Testis (tissue), 3 donors: ENCODE data around the gene IFIT3. TPM values are rescaled to one million over a fixed set of nuclear protein-coding genes. Genes with fewer than 3 reads are reported as not detected.
"Not testable (repeated sequence)": the region's sequence is repeated elsewhere in the genome, so short reads cannot be mapped to it uniquely, and the experiment has no call there.

ENCODE experiments used
- DNase-seq: peaks from one replicate; pipeline ENCODE4 v3.0.0-alpha.2; 2019
- H3K27ac ChIP-seq, 2 donors: fragments of 200-600 bp; sonication (generic); one replicate each; pipeline ENCODE4 v1.5.1; 2019
- H3K27me3 ChIP-seq: fragments of 200-600 bp; sonication (generic); one replicate; pipeline ENCODE4 v1.5.1; 2019
- H3K36me3 ChIP-seq: fragments of 200-600 bp; sonication (generic); one replicate; pipeline ENCODE4 v1.5.1; 2017; ENCODE audit warnings: low read depth; ENCODE audit errors: missing control alignments
- H3K4me1 ChIP-seq: fragments of 200-600 bp; sonication (generic); one replicate; pipeline ENCODE4 v1.5.1; 2019
- H3K4me3 ChIP-seq, 2 donors: fragments of 200-600 bp; sonication (generic); one replicate each; pipeline ENCODE4 v1.5.1; 2017 to 2019
- H3K9me3 ChIP-seq: fragments of 200-600 bp; sonication (generic); one replicate; pipeline ENCODE4 v1.5.1; 2017
- POLR2A ChIP-seq: fragments of 450-650 bp; IDR thresholded peaks from one replicate; pipeline ENCODE4 v1.6.1; 2017; ENCODE audit warnings: antibody characterized with exemption, mild to moderate bottlenecking, moderate library complexity
- WGBS, 2 donors: methylation state at CpG; one replicate each; pipeline ENCODE4 v1.1.5; 2018; 5-methylcytosine and 5-hydroxymethylcytosine counted together
- intact Hi-C: fragments of 100-400 bp; cut with DNase I; formaldehyde crosslinking; loops from one replicate; pipeline ENCODE4 v1.15.1; 2023; ENCODE audit warnings: low total_unique reads
- polyA plus RNA-seq: library from polyadenylated mRNA; stranded (reverse); fragments of 350-450 nt; fragmentation: Illumina TruSeq; extraction: RNeasy Lipid Tissue Mini Kit (QIAGEN cat#74804); gene quantifications from one replicate; pipeline ENCODE4 v1.2.3, GENCODE V29; 2014; ENCODE audit warnings: low read depth, low replicate concordance; ENCODE audit not compliant: insufficient read depth
- total RNA-seq, 2 donors: library from RNA; depleted of rRNA; stranded (reverse); fragments of >200 nt; gene quantifications; one replicate each; pipeline ENCODE4 v1.2.3, GENCODE V29; 2016
- TF ChIP-seq, protein P1 (sequence below), 3 experiments: fragments of 450-650 bp in 2 of 3; fragments of 200-600 bp in 1 of 3; sonication (generic) in 1 of 3; IDR thresholded peaks; one replicate each; pipeline ENCODE4 v1.5.1; 2016 to 2019; ENCODE audit warnings: antibody characterized with exemption in 3 of 3, mild to moderate bottlenecking in 2 of 3, moderate library complexity in 1 of 3

IFIT3 gene
- total and polyA plus RNA-seq, 3 donors from 2014 or later, result 5.4 to 10.6 (median 6.9) TPM

GRCh38 chr10:89329151-89329550, 1.4 kb downstream of the IFIT3 start:
- Histone ChIP-seq H3K27ac (peak overlapping the region in 1 of 2 donors; percentile 89), H3K4me3 (no peak overlapping the region), H3K36me3 (no peaks in the 10 kb centered on the region), H3K9me3 (no peaks in the 10 kb centered on the region), H3K4me1 (peaks cover 11% of the 10 kb centered on the region), H3K27me3 (no peaks in the 10 kb centered on the region)
- no peak for DNase-seq
- TF ChIP-seq, protein P1, sequence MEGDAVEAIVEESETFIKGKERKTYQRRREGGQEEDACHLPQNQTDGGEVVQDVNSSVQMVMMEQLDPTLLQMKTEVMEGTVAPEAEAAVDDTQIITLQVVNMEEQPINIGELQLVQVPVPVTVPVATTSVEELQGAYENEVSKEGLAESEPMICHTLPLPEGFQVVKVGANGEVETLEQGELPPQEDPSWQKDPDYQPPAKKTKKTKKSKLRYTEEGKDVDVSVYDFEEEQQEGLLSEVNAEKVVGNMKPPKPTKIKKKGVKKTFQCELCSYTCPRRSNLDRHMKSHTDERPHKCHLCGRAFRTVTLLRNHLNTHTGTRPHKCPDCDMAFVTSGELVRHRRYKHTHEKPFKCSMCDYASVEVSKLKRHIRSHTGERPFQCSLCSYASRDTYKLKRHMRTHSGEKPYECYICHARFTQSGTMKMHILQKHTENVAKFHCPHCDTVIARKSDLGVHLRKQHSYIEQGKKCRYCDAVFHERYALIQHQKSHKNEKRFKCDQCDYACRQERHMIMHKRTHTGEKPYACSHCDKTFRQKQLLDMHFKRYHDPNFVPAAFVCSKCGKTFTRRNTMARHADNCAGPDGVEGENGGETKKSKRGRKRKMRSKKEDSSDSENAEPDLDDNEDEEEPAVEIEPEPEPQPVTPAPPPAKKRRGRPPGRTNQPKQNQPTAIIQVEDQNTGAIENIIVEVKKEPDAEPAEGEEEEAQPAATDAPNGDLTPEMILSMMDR (IDR thresholded peaks at IDR 0.05), result no peak
- no peak for TF ChIP-seq POLR2A
- intact Hi-C loops, result no loop called here
- 87 to 92% methylated on average over 2 of the region's 2 CpGs for WGBS, 2 donors

DNA sequence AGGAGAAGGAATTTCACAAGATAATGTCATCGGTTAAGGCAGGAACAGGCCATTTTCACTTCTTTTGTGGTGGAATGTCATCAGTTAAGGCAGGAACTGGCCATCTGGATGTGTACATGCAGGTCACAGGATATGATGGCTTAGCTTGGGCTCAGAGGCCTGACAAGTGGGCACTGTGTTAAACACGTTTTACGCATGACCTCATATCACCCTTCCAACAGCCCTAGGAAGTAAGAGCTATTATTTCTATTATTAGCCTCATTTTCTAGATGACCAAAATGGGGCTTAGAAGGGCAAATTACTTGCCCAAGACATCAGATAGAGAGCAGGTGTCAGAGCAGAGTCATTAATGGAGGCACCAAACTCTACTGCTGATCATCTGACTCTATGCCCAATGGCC, 2.2 kb downstream of the IFIT3 start:
- 69 to 85% methylated on average over 3 of the region's 3 CpGs for WGBS, 2 donors
- H3K36me3 ChIP-seq, H3K27me3 ChIP-seq, DNase-seq, H3K9me3 ChIP-seq, H3K4me3 ChIP-seq, intact Hi-C loops: not testable (repeated sequence)
- Histone ChIP-seq H3K4me1 (peaks cover 11% of the 10 kb centered on the region), H3K27ac (peak overlapping the region in 1 of 2 donors; percentile 37)

- H3K4me1 ChIP-seq, result peaks cover 11% of the 10 kb centered on the region
- intact Hi-C loops, result no loop called here
- TF ChIP-seq, protein P1 (IDR thresholded peaks at IDR 0.05), result no peak
- TF ChIP-seq POLR2A, result no peak
Measured at GRCh38 chr10:89330537-89331212, 2.9 kb downstream of the IFIT3 start.

DNA sequence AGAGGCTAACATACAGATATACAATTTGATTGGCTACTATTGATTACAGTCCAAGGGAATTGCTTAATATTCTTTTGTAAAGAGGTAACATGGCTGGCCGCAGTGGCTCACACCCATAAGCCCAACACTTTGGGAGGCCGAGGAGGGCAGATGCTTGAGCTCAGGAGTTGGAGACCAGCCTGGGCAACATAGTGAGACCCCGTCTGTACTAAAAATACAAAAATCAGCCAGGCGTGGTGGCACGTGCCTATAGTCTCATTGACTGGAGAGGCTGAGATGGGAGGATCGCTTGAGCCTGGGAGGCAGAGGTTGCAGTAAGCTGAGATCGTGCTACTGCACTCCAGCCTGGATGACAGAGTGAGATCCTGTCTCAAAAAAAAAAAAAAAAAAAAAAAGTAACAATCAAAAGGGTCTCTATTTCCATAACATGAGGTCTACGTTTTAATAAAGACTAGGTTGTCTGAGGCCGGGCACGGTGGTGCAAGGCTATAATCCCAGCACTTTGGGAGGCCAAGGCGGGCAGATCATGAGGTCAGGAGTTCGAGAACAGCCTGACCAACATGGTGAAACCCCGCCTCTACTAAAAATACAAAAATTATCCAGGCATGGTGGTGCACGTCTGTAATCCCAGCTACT, 3.8 kb downstream of the IFIT3 start:
- Histone ChIP-seq H3K4me3 (peak overlapping the region in 1 of 2 donors; percentile 41), H3K27ac (peak overlapping the region; percentile 32 to 42), H3K4me1 (peaks cover 11% of the 10 kb centered on the region)
- intact Hi-C loops, H3K9me3 ChIP-seq, H3K36me3 ChIP-seq, H3K27me3 ChIP-seq, DNase-seq: not testable (repeated sequence)
- WGBS, 2 donors, result 81 to 89% methylated on average over 14 of the region's 14 CpGs

More at GRCh38 chr10:89330537-89331212, 2.9 kb downstream of the IFIT3 start:
- no peak for DNase-seq
- Histone ChIP-seq H3K27me3 (no peaks in the 10 kb centered on the region), H3K9me3 (no peaks in the 10 kb centered on the region), H3K4me3 (no peak overlapping the region), H3K27ac (peak overlapping the region in 1 of 2 donors; percentile 37), H3K36me3 (no peaks in the 10 kb centered on the region)

- Histone ChIP-seq H3K27me3 (no peaks in the 10 kb centered on the region), H3K4me3 (peak overlapping the region; percentile 0 to 41), H3K27ac (peak overlapping the region; percentile 32 to 42), H3K36me3 (no peaks in the 10 kb centered on the region), H3K4me1 (peaks cover 11% of the 10 kb centered on the region), H3K9me3 (no peaks in the 10 kb centered on the region)
- 38 to 51% methylated on average over 5 of the region's 5 CpGs for WGBS, 2 donors
- TF ChIP-seq POLR2A, result no peak
- TF ChIP-seq, protein P1 (IDR thresholded peaks at IDR 0.05), result no peak
- intact Hi-C loops, result no loop called here
- DNase-seq, result peak; percentile 28
Measured at GRCh38 chr10:89332123-89332633, 4.4 kb downstream of the IFIT3 start.
